ENCODE measurements around the gene NTF3.

Gene NTF3

GRCh38 chr12:5511256-5511643 is 79.3 kb downstream of the NTF3 start:
- no peak for DNase-seq (ENCODE audit: insufficient read length, low spot score)
- no peak for FAIRE-seq
- no peak for TF ChIP-seq PAX5 (IDR thresholded peaks at IDR 0.05; ENCODE audit: insufficient read depth, low read length, severe bottlenecking)

GRCh38 chr12:5511644-5512600 is 80.0 kb downstream of the NTF3 start:
- no peak for TF ChIP-seq PAX5 (IDR thresholded peaks at IDR 0.05; ENCODE audit: insufficient read depth, low read length, severe bottlenecking)
- TF ChIP-seq POU2F2 (IDR thresholded peaks at IDR 0.05; ENCODE audit: low read depth, low read length), result no peak
- no peak for TF ChIP-seq SPI1 (IDR thresholded peaks at IDR 0.05; ENCODE audit: low read depth, low read length)
- TF ChIP-seq POLR2A (IDR thresholded peaks at IDR 0.05; ENCODE audit: low read depth, low read length), result no peak
- no peak for TF ChIP-seq TAF1 (IDR thresholded peaks at IDR 0.05; ENCODE audit: low read depth, low read length)
- TF ChIP-seq POLR2AphosphoS5 (IDR thresholded peaks at IDR 0.05; ENCODE audit: low read depth, low read length), result no peak
- no peak for FAIRE-seq
- DNase-seq (ENCODE audit: insufficient read length, low spot score), result peak; percentile 30

GRCh38 chr12:5512601-5512970 is 80.7 kb downstream of the NTF3 start:
- FAIRE-seq, result no peak
- TF ChIP-seq POU2F2 (IDR thresholded peaks at IDR 0.05; ENCODE audit: low read depth, low read length) (no peak), POLR2A (IDR thresholded peaks at IDR 0.05; ENCODE audit: low read depth, low read length) (no peak), SPI1 (IDR thresholded peaks at IDR 0.05; ENCODE audit: low read depth, low read length) (no peak), POLR2AphosphoS5 (IDR thresholded peaks at IDR 0.05; ENCODE audit: low read depth, low read length) (no peak), TAF1 (IDR thresholded peaks at IDR 0.05; ENCODE audit: low read depth, low read length) (no peak), PAX5 (IDR thresholded peaks at IDR 0.05; ENCODE audit: insufficient read depth, low read length, severe bottlenecking) (no peak)

GRCh38 chr12:5513406-5513805 is 81.5 kb downstream of the NTF3 start:
- DNase-seq (ENCODE audit: insufficient read length, low spot score) (no peak), FAIRE-seq (no peak)
- TF ChIP-seq TAF1 (IDR thresholded peaks at IDR 0.05; ENCODE audit: low read depth, low read length), result no peak
- TF ChIP-seq POLR2A (IDR thresholded peaks at IDR 0.05; ENCODE audit: low read depth, low read length), result no peak
- TF ChIP-seq SPI1 (IDR thresholded peaks at IDR 0.05; ENCODE audit: low read depth, low read length), result no peak
- TF ChIP-seq PAX5 (IDR thresholded peaks at IDR 0.05; ENCODE audit: insufficient read depth, low read length, severe bottlenecking), result no peak
- no peak for TF ChIP-seq POLR2AphosphoS5 (IDR thresholded peaks at IDR 0.05; ENCODE audit: low read depth, low read length)
- no peak for TF ChIP-seq POU2F2 (IDR thresholded peaks at IDR 0.05; ENCODE audit: low read depth, low read length)

More at GRCh38 chr12:5512601-5512970, 80.7 kb downstream of the NTF3 start:
- DNase-seq (ENCODE audit: insufficient read length, low spot score), result no peak

- TF ChIP-seq TAF1 (IDR thresholded peaks at IDR 0.05; ENCODE audit: low read depth, low read length), result no peak
- no peak for TF ChIP-seq SPI1 (IDR thresholded peaks at IDR 0.05; ENCODE audit: low read depth, low read length)
- TF ChIP-seq POLR2A (IDR thresholded peaks at IDR 0.05; ENCODE audit: low read depth, low read length), result no peak
- no peak for TF ChIP-seq PAX5 (IDR thresholded peaks at IDR 0.05; ENCODE audit: insufficient read depth, low read length, severe bottlenecking)
- no peak for TF ChIP-seq POU2F2 (IDR thresholded peaks at IDR 0.05; ENCODE audit: low read depth, low read length)
- no peak for TF ChIP-seq POLR2AphosphoS5 (IDR thresholded peaks at IDR 0.05; ENCODE audit: low read depth, low read length)
- DNase-seq (ENCODE audit: insufficient read length, low spot score) (no peak), FAIRE-seq (no peak)
Observed at GRCh38 chr12:5514016-5514415, 82.1 kb downstream of the NTF3 start.

GRCh38 chr12:5514545-5514944 is 82.6 kb downstream of the NTF3 start:
- FAIRE-seq (no peak), DNase-seq (ENCODE audit: insufficient read length, low spot score) (no peak)
- TF ChIP-seq PAX5 (IDR thresholded peaks at IDR 0.05; ENCODE audit: insufficient read depth, low read length, severe bottlenecking) (no peak), POU2F2 (IDR thresholded peaks at IDR 0.05; ENCODE audit: low read depth, low read length) (no peak), SPI1 (IDR thresholded peaks at IDR 0.05; ENCODE audit: low read depth, low read length) (no peak), POLR2AphosphoS5 (IDR thresholded peaks at IDR 0.05; ENCODE audit: low read depth, low read length) (no peak), POLR2A (IDR thresholded peaks at IDR 0.05; ENCODE audit: low read depth, low read length) (no peak), TAF1 (IDR thresholded peaks at IDR 0.05; ENCODE audit: low read depth, low read length) (no peak)

GRCh38 chr12:5515458-5515857 is 83.5 kb downstream of the NTF3 start:
- TF ChIP-seq POU2F2 (IDR thresholded peaks at IDR 0.05; ENCODE audit: low read depth, low read length) (no peak), POLR2AphosphoS5 (IDR thresholded peaks at IDR 0.05; ENCODE audit: low read depth, low read length) (no peak), TAF1 (IDR thresholded peaks at IDR 0.05; ENCODE audit: low read depth, low read length) (no peak), SPI1 (IDR thresholded peaks at IDR 0.05; ENCODE audit: low read depth, low read length) (no peak), PAX5 (IDR thresholded peaks at IDR 0.05; ENCODE audit: insufficient read depth, low read length, severe bottlenecking) (no peak), POLR2A (IDR thresholded peaks at IDR 0.05; ENCODE audit: low read depth, low read length) (no peak)
- FAIRE-seq, result no peak

GRCh38 chr12:5516371-5517241 is 84.7 kb downstream of the NTF3 start:
- no peak for FAIRE-seq
- no peak for DNase-seq (ENCODE audit: insufficient read length, low spot score)
- TF ChIP-seq TAF1 (IDR thresholded peaks at IDR 0.05; ENCODE audit: low read depth, low read length), result no peak
- no peak for TF ChIP-seq POLR2AphosphoS5 (IDR thresholded peaks at IDR 0.05; ENCODE audit: low read depth, low read length)
- TF ChIP-seq POLR2A (IDR thresholded peaks at IDR 0.05; ENCODE audit: low read depth, low read length), result no peak
- TF ChIP-seq SPI1 (IDR thresholded peaks at IDR 0.05; ENCODE audit: low read depth, low read length), result no peak
- no peak for TF ChIP-seq POU2F2 (IDR thresholded peaks at IDR 0.05; ENCODE audit: low read depth, low read length)
- no peak for TF ChIP-seq PAX5 (IDR thresholded peaks at IDR 0.05; ENCODE audit: insufficient read depth, low read length, severe bottlenecking)

More at GRCh38 chr12:5515458-5515857, 83.5 kb downstream of the NTF3 start:
- no peak for DNase-seq (ENCODE audit: insufficient read length, low spot score)
